ENCODE measurements around the gene ANKMY1.
"Not testable (repeated sequence)": the region's sequence is repeated elsewhere in the genome, so short reads cannot be mapped to it uniquely, and the experiment has no call there.

Gene ANKMY1

GRCh38 chr2:240498958-240499260 lies 58.9 kb downstream of the ANKMY1 start:
- H3K27me3 ChIP-seq (ENCODE audit: low read length) = no peaks in the 10 kb centered on the region
- H3K4me3 ChIP-seq (ENCODE audit: insufficient read depth, low read length, poor library complexity, severe bottlenecking) = no peak overlapping the region
- H3K9ac ChIP-seq (ENCODE audit: low read length) = no peak overlapping the region
- H3K27ac ChIP-seq (ENCODE audit: low read depth, low read length) = no peak overlapping the region
- H4K20me1 ChIP-seq (ENCODE audit: low read depth, low read length) = no peaks in the 10 kb centered on the region
- H3K9me3 ChIP-seq (ENCODE audit: insufficient read depth, low read length) = no peaks in the 10 kb centered on the region
- H3K4me2 ChIP-seq (ENCODE audit: low read depth, low read length, poor library complexity, severe bottlenecking) = no peak overlapping the region
- TF ChIP-seq, protein P1, sequence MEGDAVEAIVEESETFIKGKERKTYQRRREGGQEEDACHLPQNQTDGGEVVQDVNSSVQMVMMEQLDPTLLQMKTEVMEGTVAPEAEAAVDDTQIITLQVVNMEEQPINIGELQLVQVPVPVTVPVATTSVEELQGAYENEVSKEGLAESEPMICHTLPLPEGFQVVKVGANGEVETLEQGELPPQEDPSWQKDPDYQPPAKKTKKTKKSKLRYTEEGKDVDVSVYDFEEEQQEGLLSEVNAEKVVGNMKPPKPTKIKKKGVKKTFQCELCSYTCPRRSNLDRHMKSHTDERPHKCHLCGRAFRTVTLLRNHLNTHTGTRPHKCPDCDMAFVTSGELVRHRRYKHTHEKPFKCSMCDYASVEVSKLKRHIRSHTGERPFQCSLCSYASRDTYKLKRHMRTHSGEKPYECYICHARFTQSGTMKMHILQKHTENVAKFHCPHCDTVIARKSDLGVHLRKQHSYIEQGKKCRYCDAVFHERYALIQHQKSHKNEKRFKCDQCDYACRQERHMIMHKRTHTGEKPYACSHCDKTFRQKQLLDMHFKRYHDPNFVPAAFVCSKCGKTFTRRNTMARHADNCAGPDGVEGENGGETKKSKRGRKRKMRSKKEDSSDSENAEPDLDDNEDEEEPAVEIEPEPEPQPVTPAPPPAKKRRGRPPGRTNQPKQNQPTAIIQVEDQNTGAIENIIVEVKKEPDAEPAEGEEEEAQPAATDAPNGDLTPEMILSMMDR (IDR thresholded peaks at IDR 0.05; ENCODE audit: insufficient read depth, low read length, poor library complexity, severe bottlenecking) = no peak
- no peak for TF ChIP-seq EZH2phosphoT487 (conservative IDR thresholded peaks at IDR 0.05; ENCODE audit: low read length)
- no peaks in the 10 kb centered on the region for H3K9me2 ChIP-seq (replicated peaks; ENCODE audit: insufficient read depth, low read length)
- no peaks in the 10 kb centered on the region for H3K36me3 ChIP-seq (ENCODE audit: low read length)
- no peak overlapping the region for H2AFZ ChIP-seq (ENCODE audit: low read depth, low read length, severe bottlenecking)
- no peaks in the 10 kb centered on the region for H3K79me2 ChIP-seq (ENCODE audit: insufficient read depth, low read length)
- H3F3A ChIP-seq (ENCODE audit: insufficient read depth) = no peaks in the 10 kb centered on the region

DNA sequence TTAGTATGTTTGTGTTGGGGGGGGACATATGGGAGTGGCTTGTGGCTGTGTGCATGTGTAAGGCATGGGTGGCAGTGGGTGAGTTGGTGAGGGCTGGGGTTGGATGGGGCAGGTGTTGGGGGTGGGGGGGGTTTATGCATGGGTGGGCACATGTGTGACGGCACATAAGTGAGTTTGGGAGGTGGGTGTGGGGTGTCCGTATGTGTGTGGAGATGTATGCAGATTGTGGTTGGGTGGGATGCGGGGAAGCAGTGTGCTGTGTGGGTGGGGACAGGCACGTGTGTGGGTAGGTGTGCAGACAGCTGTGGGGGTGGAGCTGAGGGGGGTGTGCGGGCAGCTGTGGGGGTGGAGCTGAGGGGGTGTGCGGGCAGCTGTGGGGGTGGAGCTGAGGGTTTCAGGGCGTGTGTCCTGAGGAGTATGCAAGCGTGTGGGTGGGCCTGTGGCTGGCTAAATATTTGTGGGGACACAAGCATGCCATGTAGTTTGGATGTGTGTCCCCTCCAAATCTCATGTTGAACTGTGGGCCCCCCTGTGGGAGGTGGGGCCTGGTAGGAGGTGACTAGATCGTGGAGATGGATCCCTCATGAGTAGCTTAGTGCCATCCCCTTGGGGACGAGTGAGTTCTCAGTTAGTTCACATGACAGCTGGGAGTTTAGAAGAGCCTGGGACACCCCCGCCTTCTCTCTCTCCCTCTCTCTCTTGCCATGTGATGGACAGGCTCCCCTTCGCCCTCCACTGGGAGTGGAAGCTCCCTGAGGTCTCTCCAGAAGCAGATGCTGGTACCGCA lies 59.4 kb downstream of the ANKMY1 start:
- Histone ChIP-seq H3K4me2 (ENCODE audit: low read depth, low read length, poor library complexity, severe bottlenecking) (no peak overlapping the region), H3K27ac (ENCODE audit: low read depth, low read length) (no peak overlapping the region), H2AFZ (ENCODE audit: low read depth, low read length, severe bottlenecking) (no peak overlapping the region), H3K9ac (ENCODE audit: low read length) (no peak overlapping the region), H3K36me3 (ENCODE audit: low read length) (no peaks in the 10 kb centered on the region), H3K79me2 (ENCODE audit: insufficient read depth, low read length) (no peaks in the 10 kb centered on the region), H3K4me3 (ENCODE audit: insufficient read depth, low read length, poor library complexity, severe bottlenecking) (no peak overlapping the region), H3K27me3 (ENCODE audit: low read length) (no peaks in the 10 kb centered on the region), H4K20me1 (ENCODE audit: low read depth, low read length) (no peaks in the 10 kb centered on the region), H3K9me2 (replicated peaks; ENCODE audit: insufficient read depth, low read length) (no peaks in the 10 kb centered on the region), H3F3A (ENCODE audit: insufficient read depth) (no peaks in the 10 kb centered on the region), H3K9me3 (ENCODE audit: insufficient read depth, low read length) (no peaks in the 10 kb centered on the region)
- no peak for TF ChIP-seq EZH2phosphoT487 (conservative IDR thresholded peaks at IDR 0.05; ENCODE audit: low read length)
- TF ChIP-seq, protein P1 (IDR thresholded peaks at IDR 0.05; ENCODE audit: insufficient read depth, low read length, poor library complexity, severe bottlenecking) = no peak

DNA sequence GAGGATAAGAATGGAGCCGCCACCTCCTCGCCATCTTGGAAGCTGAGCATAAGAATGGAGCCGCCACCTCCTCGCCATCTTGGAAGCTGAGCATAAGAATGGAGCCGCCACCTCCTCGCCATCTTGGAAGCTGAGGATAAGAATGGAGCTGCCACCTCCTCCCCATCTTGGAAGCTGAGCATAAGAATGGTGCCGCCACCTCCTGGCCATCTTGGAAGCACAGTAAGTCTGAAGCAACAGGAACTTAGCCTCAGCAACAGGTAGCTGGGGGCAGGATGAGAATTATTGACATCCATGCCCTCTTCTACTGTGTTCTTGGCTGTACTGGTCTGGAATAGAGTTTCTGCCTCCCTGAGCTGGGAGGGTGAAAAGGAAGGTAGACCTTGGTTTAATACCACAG lies 60.7 kb downstream of the ANKMY1 start:
- not testable (repeated sequence) for H3K27me3 ChIP-seq (ENCODE audit: low read length); H3K4me3 ChIP-seq (ENCODE audit: insufficient read depth, low read length, poor library complexity, severe bottlenecking); H3K9me3 ChIP-seq (ENCODE audit: insufficient read depth, low read length); H3K79me2 ChIP-seq (ENCODE audit: insufficient read depth, low read length); H3K4me2 ChIP-seq (ENCODE audit: low read depth, low read length, poor library complexity, severe bottlenecking); H3K9me2 ChIP-seq (replicated peaks; ENCODE audit: insufficient read depth, low read length); H2AFZ ChIP-seq (ENCODE audit: low read depth, low read length, severe bottlenecking); H3K27ac ChIP-seq (ENCODE audit: low read depth, low read length); H4K20me1 ChIP-seq (ENCODE audit: low read depth, low read length); H3K36me3 ChIP-seq (ENCODE audit: low read length); H3K9ac ChIP-seq (ENCODE audit: low read length); H3F3A ChIP-seq (ENCODE audit: insufficient read depth)

DNA sequence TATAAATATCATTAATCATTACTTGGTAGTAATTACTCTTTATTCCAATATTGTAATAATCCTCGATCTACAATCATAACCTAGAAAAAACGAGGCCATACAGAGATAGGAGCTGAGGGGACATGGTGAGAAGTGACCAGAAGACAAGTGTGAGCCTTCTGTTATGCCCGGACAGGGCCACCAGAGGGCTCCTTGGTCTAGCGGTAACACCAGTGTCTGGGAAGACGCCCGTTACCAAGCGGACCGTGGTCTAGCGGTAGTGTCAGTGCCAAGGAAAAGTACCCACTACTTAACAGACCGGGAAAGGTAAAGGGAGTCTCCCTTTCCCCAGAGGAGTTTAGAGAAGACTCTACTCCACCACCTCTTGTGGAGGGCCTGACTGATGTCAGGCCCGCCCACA lies 62.8 kb downstream of the ANKMY1 start:
- not testable (repeated sequence) for H3K27me3 ChIP-seq (ENCODE audit: low read length); H3K4me2 ChIP-seq (ENCODE audit: low read depth, low read length, poor library complexity, severe bottlenecking); H3K36me3 ChIP-seq (ENCODE audit: low read length); H3K9me2 ChIP-seq (replicated peaks; ENCODE audit: insufficient read depth, low read length); H3K4me3 ChIP-seq (ENCODE audit: insufficient read depth, low read length, poor library complexity, severe bottlenecking); H2AFZ ChIP-seq (ENCODE audit: low read depth, low read length, severe bottlenecking); H3K27ac ChIP-seq (ENCODE audit: low read depth, low read length); H4K20me1 ChIP-seq (ENCODE audit: low read depth, low read length); H3K9ac ChIP-seq (ENCODE audit: low read length); H3K79me2 ChIP-seq (ENCODE audit: insufficient read depth, low read length); H3F3A ChIP-seq (ENCODE audit: insufficient read depth)
- peaks cover 13% of the 10 kb centered on the region; the same call in 1 of the 2 replicates for H3K9me3 ChIP-seq (ENCODE audit: insufficient read depth, low read length)

All from SU-DHL-6 (cell line).